Measurements from ENCODE around the gene FAM184B.

GRCh38 chr4:17805580-17806155 is 24.2 kb upstream of the FAM184B start:
- TF ChIP-seq POLR2A (IDR thresholded peaks at IDR 0.05): no peak
- no peak for TF ChIP-seq CTCF (IDR thresholded peaks at IDR 0.05)

Measured in heart left ventricle (tissue), 13 donors.